DND-41 (cell line): ENCODE results near the gene WDR5.

ENCODE experiments used
- ATAC-seq: fragments of 200-7000 bp; cut with Tn5 transposase; 3 replicates; pipeline ENCODE4 v1.9.1; 2021; ENCODE audit warnings: low read depth; ENCODE audit not compliant: insufficient read depth
- DNase-seq: peaks from one replicate; pipeline ENCODE4 v3.0.0-alpha.2; 2020
- H2AFZ ChIP-seq: 2 replicates; pipeline ENCODE4 v1.6.0; 2012; ENCODE audit warnings: low read depth, low read length
- H3K27ac ChIP-seq: 2 replicates; pipeline ENCODE4 v1.5.1; 2012; ENCODE audit warnings: low read length, inconsistent platforms
- H3K27me3 ChIP-seq: fragments of 200-600 bp; sonication (generic); 2 replicates; pipeline ENCODE4 v1.6.0; 2012; ENCODE audit warnings: low read length, mild to moderate bottlenecking, inconsistent platforms; ENCODE audit not compliant: insufficient read depth, poor library complexity
- H3K36me3 ChIP-seq: 2 replicates; pipeline ENCODE4 v1.5.1; 2012; ENCODE audit warnings: low read length, inconsistent platforms; ENCODE audit not compliant: insufficient read depth
- H3K4me1 ChIP-seq: 2 replicates; pipeline ENCODE4 v1.5.1; 2012; ENCODE audit warnings: mild to moderate bottlenecking, low read length; ENCODE audit not compliant: insufficient read depth
- H3K4me2 ChIP-seq: 2 replicates; pipeline ENCODE4 v1.6.0; 2012; ENCODE audit warnings: mild to moderate bottlenecking, moderate library complexity, low read length, inconsistent platforms; ENCODE audit not compliant: insufficient read depth
- H3K4me3 ChIP-seq, 2 experiments: fragments of 200-600 bp in 1 of 2; shearing (Covaris generic) in 1 of 2; 2 replicates each; pipeline ENCODE4 v1.5.1; 2012 to 2016; ENCODE audit warnings: inconsistent platforms in 2 of 2, low read length in 2 of 2, mild to moderate bottlenecking in 2 of 2, low read depth in 1 of 2, moderate library complexity in 1 of 2
- H3K79me2 ChIP-seq: 2 replicates; pipeline ENCODE4 v1.6.0; 2012; ENCODE audit warnings: low read length, inconsistent platforms; ENCODE audit not compliant: insufficient read depth
- H3K9ac ChIP-seq: 2 replicates; pipeline ENCODE4 v1.6.0; 2012; ENCODE audit warnings: low read depth, mild to moderate bottlenecking, inconsistent platforms, low read length, moderate library complexity
- H3K9me3 ChIP-seq: 2 replicates; pipeline ENCODE4 v1.5.1; 2012; ENCODE audit warnings: low read length, moderate library complexity, mild to moderate bottlenecking, inconsistent platforms; ENCODE audit not compliant: insufficient read depth, severe bottlenecking
- H4K20me1 ChIP-seq: 2 replicates; pipeline ENCODE4 v1.6.0; 2012; ENCODE audit warnings: low read length; ENCODE audit not compliant: insufficient read depth
- EZH2 ChIP-seq: IDR thresholded peaks from 3 replicates; pipeline ENCODE4 v1.6.1; 2012; ENCODE audit warnings: borderline replicate concordance, low read depth, mild to moderate bottlenecking, moderate library complexity, low read length, inconsistent platforms; ENCODE audit not compliant: severe bottlenecking
- TF ChIP-seq, protein P1 (sequence below): IDR thresholded peaks from 2 replicates; pipeline ENCODE4 v1.5.1; 2012; ENCODE audit warnings: borderline replicate concordance, low read length, moderate library complexity, mild to moderate bottlenecking; ENCODE audit not compliant: poor library complexity, severe bottlenecking; ENCODE audit errors: extremely low read depth

WDR5 gene

GRCh38 chr9:134171316-134172197, 35.7 kb downstream of the WDR5 start:
- Histone ChIP-seq H3K9ac (no peak overlapping the region), H2AFZ (no peak overlapping the region), H3K79me2 (no peaks in the 10 kb centered on the region), H3K27ac (no peak overlapping the region), H3K4me1 (no peaks in the 10 kb centered on the region), H3K4me3 (no peak overlapping the region), H3K27me3 (no peaks in the 10 kb centered on the region), H3K4me2 (no peak overlapping the region), H3K36me3 (peaks cover 2% of the 10 kb centered on the region; the same call in 1 of the 2 replicates), H4K20me1 (peaks cover 2% of the 10 kb centered on the region; the same call in 1 of the 2 replicates), H3K9me3 (no peaks in the 10 kb centered on the region)
- no peak for TF ChIP-seq EZH2
- TF ChIP-seq, protein P1, sequence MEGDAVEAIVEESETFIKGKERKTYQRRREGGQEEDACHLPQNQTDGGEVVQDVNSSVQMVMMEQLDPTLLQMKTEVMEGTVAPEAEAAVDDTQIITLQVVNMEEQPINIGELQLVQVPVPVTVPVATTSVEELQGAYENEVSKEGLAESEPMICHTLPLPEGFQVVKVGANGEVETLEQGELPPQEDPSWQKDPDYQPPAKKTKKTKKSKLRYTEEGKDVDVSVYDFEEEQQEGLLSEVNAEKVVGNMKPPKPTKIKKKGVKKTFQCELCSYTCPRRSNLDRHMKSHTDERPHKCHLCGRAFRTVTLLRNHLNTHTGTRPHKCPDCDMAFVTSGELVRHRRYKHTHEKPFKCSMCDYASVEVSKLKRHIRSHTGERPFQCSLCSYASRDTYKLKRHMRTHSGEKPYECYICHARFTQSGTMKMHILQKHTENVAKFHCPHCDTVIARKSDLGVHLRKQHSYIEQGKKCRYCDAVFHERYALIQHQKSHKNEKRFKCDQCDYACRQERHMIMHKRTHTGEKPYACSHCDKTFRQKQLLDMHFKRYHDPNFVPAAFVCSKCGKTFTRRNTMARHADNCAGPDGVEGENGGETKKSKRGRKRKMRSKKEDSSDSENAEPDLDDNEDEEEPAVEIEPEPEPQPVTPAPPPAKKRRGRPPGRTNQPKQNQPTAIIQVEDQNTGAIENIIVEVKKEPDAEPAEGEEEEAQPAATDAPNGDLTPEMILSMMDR: no peak
- no peak for DNase-seq
- ATAC-seq: no peak

- no peaks in the 10 kb centered on the region for H3K36me3 ChIP-seq
- H3K27ac ChIP-seq: no peak overlapping the region
- H4K20me1 ChIP-seq: peaks cover 2% of the 10 kb centered on the region; the same call in 1 of the 2 replicates
- no peaks in the 10 kb centered on the region for H3K79me2 ChIP-seq
- H3K4me1 ChIP-seq: no peaks in the 10 kb centered on the region
- no peak overlapping the region for H2AFZ ChIP-seq
- H3K4me3 ChIP-seq: no peak overlapping the region
- no peak for DNase-seq
- TF ChIP-seq, protein P1: no peak
- TF ChIP-seq EZH2: no peak
- no peak overlapping the region for H3K9ac ChIP-seq
- ATAC-seq: no peak
- no peaks in the 10 kb centered on the region for H3K27me3 ChIP-seq
- no peak overlapping the region for H3K4me2 ChIP-seq
- no peaks in the 10 kb centered on the region for H3K9me3 ChIP-seq
Observed at GRCh38 chr9:134172198-134173126, 36.6 kb downstream of the WDR5 start.

GRCh38 chr9:134173127-134174072, 37.5 kb downstream of the WDR5 start:
- ATAC-seq (no peak), DNase-seq (no peak)
- Histone ChIP-seq H3K9me3 (no peaks in the 10 kb centered on the region), H3K27ac (no peak overlapping the region), H3K4me2 (no peak overlapping the region), H3K27me3 (no peaks in the 10 kb centered on the region), H3K4me1 (no peaks in the 10 kb centered on the region), H3K4me3 (no peak overlapping the region), H3K36me3 (no peaks in the 10 kb centered on the region), H4K20me1 (peaks cover 2% of the 10 kb centered on the region; the same call in 1 of the 2 replicates), H2AFZ (no peak overlapping the region), H3K9ac (no peak overlapping the region), H3K79me2 (no peaks in the 10 kb centered on the region)
- TF ChIP-seq, protein P1: no peak
- TF ChIP-seq EZH2: no peak
